ENCODE measurements around the gene ADAMTS19. TPM values are rescaled to one million over a fixed set of nuclear protein-coding genes. Genes with fewer than 3 reads are reported as not detected.

Gene ADAMTS19
- total RNA-seq, 1 experiment from 2014 or later = 20.3 TPM

- H2BK12ac ChIP-seq (ENCODE audit: insufficient read length, low read depth, low read length) = no peak overlapping the region
- H3K9me3 ChIP-seq (ENCODE audit: control insufficient read depth, low read depth, low read length) = no peaks in the 10 kb centered on the region
- no peaks in the 10 kb centered on the region for H3K23me2 ChIP-seq (ENCODE audit: insufficient read length, low read depth, low read length, poor library complexity, severe bottlenecking)
- H4K8ac ChIP-seq (replicated peaks; ENCODE audit: insufficient read length, low read depth, low read length) = no peak overlapping the region
- no peak overlapping the region for H4K5ac ChIP-seq (ENCODE audit: insufficient read length, low read depth, low read length)
- H3K4ac ChIP-seq (ENCODE audit: low read depth, low read length) = no peak overlapping the region
- H4K91ac ChIP-seq (ENCODE audit: insufficient read length, low read depth, low read length) = no peak overlapping the region
- DNase-seq = no peak
- H2BK20ac ChIP-seq (ENCODE audit: low read depth, low read length, poor library complexity, severe bottlenecking) = no peak overlapping the region
- Mint-ChIP-seq H3K4me1 (no peaks in the 10 kb centered on the region), H3K27ac (no peak overlapping the region), H3K36me3 (ENCODE audit: insufficient read depth in 1 of 3, low read depth in 3 of 3) (peaks cover 0 to 3% (median 0%) of the 10 kb centered on the region in 3 experiments; a peak in 3 of 7 replicates), H3K9me3 (no peaks in the 10 kb centered on the region), H3K4me3 (no peak overlapping the region), H3K27me3 (ENCODE audit: low read depth) (no peaks in the 10 kb centered on the region)
- no peak overlapping the region for H3K56ac ChIP-seq (ENCODE audit: insufficient read length, low read depth, low read length)
- no peak overlapping the region for H3K23ac ChIP-seq (ENCODE audit: insufficient read length, low read depth, low read length)
- no peaks in the 10 kb centered on the region; the same call in 1 of the 2 replicates for H3K79me2 ChIP-seq (ENCODE audit: insufficient read depth, low read length)
- no peak overlapping the region for H3T11ph ChIP-seq (ENCODE audit: low read length)
- H4K20me1 ChIP-seq (ENCODE audit: control insufficient read depth, insufficient read depth, insufficient read length) = no peaks in the 10 kb centered on the region
- H3K18ac ChIP-seq (ENCODE audit: insufficient read length, low read depth, low read length) = no peak overlapping the region
- no peaks in the 10 kb centered on the region for H3K27me3 ChIP-seq (ENCODE audit: insufficient read depth, low read length)
- no peaks in the 10 kb centered on the region for H3K4me1 ChIP-seq (ENCODE audit: insufficient read depth, low read length)
- H2AFZ ChIP-seq (ENCODE audit: low read length) = no peak overlapping the region
- no peak overlapping the region for H3K27ac ChIP-seq (ENCODE audit: insufficient read length, low read depth, low read length)
- no peak overlapping the region for H3K4me2 ChIP-seq (ENCODE audit: insufficient read depth, insufficient read length, low read length)
- TF ChIP-seq CTCF (conservative IDR thresholded peaks at IDR 0.05) = no peak
- no peak overlapping the region for H3K9ac ChIP-seq (ENCODE audit: extremely low read depth, insufficient read length, low read length)
- H2BK120ac ChIP-seq (ENCODE audit: low read depth, low read length, poor library complexity, severe bottlenecking) = no peak overlapping the region
- H2BK15ac ChIP-seq (ENCODE audit: low read depth, low read length) = no peak overlapping the region
- H3K79me1 ChIP-seq (ENCODE audit: insufficient read depth, low read depth, low read length, poor library complexity, severe bottlenecking) = no peaks in the 10 kb centered on the region
- H3K14ac ChIP-seq (ENCODE audit: insufficient read depth, low read length) = no peak overlapping the region
- H2BK5ac ChIP-seq (ENCODE audit: insufficient read length, low read length) = no peak overlapping the region
- H2AK5ac ChIP-seq (ENCODE audit: insufficient read length, low read length) = no peak overlapping the region
Observed at GRCh38 chr5:129506950-129507349, 46.9 kb downstream of the ADAMTS19 start.
